C4-2B (cell line): ENCODE results near the gene ST7L.
"Not testable (repeated sequence)": the region's sequence is repeated elsewhere in the genome, so short reads cannot be mapped to it uniquely, and the experiment has no call there.

Experiments
- H3K27ac ChIP-seq: fragments of 450-650 bp; 2 replicates; pipeline ENCODE4 v1.5.1; 2017
- CTCF ChIP-seq: fragments of 450-650 bp; conservative IDR thresholded peaks from 2 replicates; pipeline ENCODE4 v1.5.1; 2017; ENCODE audit warnings: mild to moderate bottlenecking
- ZFX ChIP-seq: fragments of 450-650 bp; IDR thresholded peaks from 2 replicates; pipeline ENCODE4 v1.6.1; 2017

Gene ST7L

GRCh38 chr1:112492076-112492475, 126.9 kb downstream of the ST7L start:
- no peak overlapping the region for H3K27ac ChIP-seq
- no peak for TF ChIP-seq ZFX
- TF ChIP-seq CTCF: no peak

- TF ChIP-seq ZFX (no peak), CTCF (no peak)
- H3K27ac ChIP-seq: no peak overlapping the region
Measured at GRCh38 chr1:112488141-112488540, 130.8 kb downstream of the ST7L start.

- H3K27ac ChIP-seq: not testable (repeated sequence)
Measured at GRCh38 chr1:112487686-112488085, 131.3 kb downstream of the ST7L start.

GRCh38 chr1:112486063-112486462, 132.9 kb downstream of the ST7L start:
- not testable (repeated sequence) for H3K27ac ChIP-seq

- TF ChIP-seq CTCF (no peak), ZFX (no peak)
- no peak overlapping the region for H3K27ac ChIP-seq
Measured at GRCh38 chr1:112478314-112478713, 140.6 kb downstream of the ST7L start.

GRCh38 chr1:112477550-112477949, 141.4 kb downstream of the ST7L start:
- TF ChIP-seq CTCF: no peak
- no peak for TF ChIP-seq ZFX

More at GRCh38 chr1:112477550-112477949, 141.4 kb downstream of the ST7L start:
- no peak overlapping the region for H3K27ac ChIP-seq
